Astrocyte (in vitro differentiated cells and primary cell): ENCODE measurements around the gene CCDC88B. TPM values are rescaled to one million over a fixed set of nuclear protein-coding genes. Genes with fewer than 3 reads are reported as not detected.
A peak's percentile ranks its signal among the peaks of the same experiment; 100 is the strongest.

Experiments
- DNase-seq: peaks from one replicate; pipeline ENCODE4 v3.0.0-alpha.2; 2010; ENCODE audit warnings: low read depth
- FAIRE-seq: peaks from 2 replicates; lab custom pipeline; 2011; peaks lifted over from hg19 to GRCh38; lab: Jason Lieb, UNC
- H2AFZ ChIP-seq: 2 replicates; pipeline ENCODE4 v1.6.0; 2012; ENCODE audit warnings: low read depth, low read length, inconsistent platforms
- H3K27ac ChIP-seq: 2 replicates; pipeline ENCODE4 v1.5.1; 2011; ENCODE audit warnings: low read depth, low read length, inconsistent platforms
- H3K27me3 ChIP-seq: 2 replicates; pipeline ENCODE4 v1.6.0; 2011; ENCODE audit warnings: low read length, inconsistent platforms; ENCODE audit not compliant: insufficient read depth
- H3K36me3 ChIP-seq: 2 replicates; pipeline ENCODE4 v1.5.1; 2011; ENCODE audit warnings: low read length, inconsistent platforms; ENCODE audit not compliant: insufficient read depth
- H3K4me1 ChIP-seq: 2 replicates; pipeline ENCODE4 v1.5.1; 2011; ENCODE audit warnings: low read length, inconsistent platforms; ENCODE audit not compliant: insufficient read depth
- H3K4me2 ChIP-seq: 2 replicates; pipeline ENCODE4 v1.6.0; 2012; ENCODE audit warnings: low read length, inconsistent platforms
- H3K4me3 ChIP-seq: 2 replicates; pipeline ENCODE4 v1.5.1; 2011; ENCODE audit warnings: low read depth, mild to moderate bottlenecking, low read length, inconsistent platforms; ENCODE audit not compliant: insufficient read depth
- H3K79me2 ChIP-seq: 2 replicates; pipeline ENCODE4 v1.6.0; 2012; ENCODE audit warnings: mild to moderate bottlenecking, low read length, inconsistent platforms; ENCODE audit not compliant: insufficient read depth
- H3K9ac ChIP-seq: 2 replicates; pipeline ENCODE4 v1.6.0; 2012; ENCODE audit warnings: mild to moderate bottlenecking, low read length, inconsistent platforms
- H3K9me3 ChIP-seq: 2 replicates; pipeline ENCODE4 v1.5.1; 2012; ENCODE audit warnings: low read depth, mild to moderate bottlenecking, low read length, inconsistent platforms; ENCODE audit not compliant: insufficient read depth
- H4K20me1 ChIP-seq: 2 replicates; pipeline ENCODE4 v1.6.0; 2012; ENCODE audit warnings: low read length, inconsistent platforms; ENCODE audit not compliant: insufficient read depth
- H3K27ac Mint-ChIP-seq: one replicate; pipeline ENCODE4 v1.8.0; 2021; ENCODE audit warnings: mild to moderate bottlenecking, mixed read lengths; ENCODE audit not compliant: unreplicated experiment
- H3K27me3 Mint-ChIP-seq: one replicate; pipeline ENCODE4 v1.8.0; 2021; ENCODE audit warnings: low read depth, mixed read lengths; ENCODE audit not compliant: unreplicated experiment
- H3K36me3 Mint-ChIP-seq: one replicate; pipeline ENCODE4 v1.8.0; 2021; ENCODE audit warnings: low read depth, mixed read lengths; ENCODE audit not compliant: unreplicated experiment
- H3K4me1 Mint-ChIP-seq: one replicate; pipeline ENCODE4 v1.8.0; 2021; ENCODE audit warnings: low read depth, mixed read lengths; ENCODE audit not compliant: unreplicated experiment
- H3K4me3 Mint-ChIP-seq: one replicate; pipeline ENCODE4 v1.8.0; 2021; ENCODE audit warnings: mild to moderate bottlenecking, moderate library complexity, mixed read lengths; ENCODE audit not compliant: unreplicated experiment
- H3K9me3 Mint-ChIP-seq: one replicate; pipeline ENCODE4 v1.8.0; 2021; ENCODE audit warnings: mild to moderate bottlenecking, mixed read lengths; ENCODE audit not compliant: unreplicated experiment
- CTCF ChIP-seq: IDR thresholded peaks from 2 replicates; pipeline ENCODE4 v1.5.1; 2011; ENCODE audit warnings: low read depth, mild to moderate bottlenecking, inconsistent platforms, low read length, moderate library complexity; ENCODE audit not compliant: insufficient read depth
- EZH2 ChIP-seq: IDR thresholded peaks from 2 replicates; pipeline ENCODE4 v1.6.1; 2012; ENCODE audit warnings: mild to moderate bottlenecking, low read length, inconsistent platforms; ENCODE audit not compliant: insufficient read depth
- total RNA-seq: library from RNA; stranded (reverse); gene quantifications from 2 replicates; pipeline ENCODE4 v1.2.1, GENCODE V29; 2021

The CCDC88B gene
- total RNA-seq, 1 donor from 2014 or later = 1.2 TPM

DNA sequence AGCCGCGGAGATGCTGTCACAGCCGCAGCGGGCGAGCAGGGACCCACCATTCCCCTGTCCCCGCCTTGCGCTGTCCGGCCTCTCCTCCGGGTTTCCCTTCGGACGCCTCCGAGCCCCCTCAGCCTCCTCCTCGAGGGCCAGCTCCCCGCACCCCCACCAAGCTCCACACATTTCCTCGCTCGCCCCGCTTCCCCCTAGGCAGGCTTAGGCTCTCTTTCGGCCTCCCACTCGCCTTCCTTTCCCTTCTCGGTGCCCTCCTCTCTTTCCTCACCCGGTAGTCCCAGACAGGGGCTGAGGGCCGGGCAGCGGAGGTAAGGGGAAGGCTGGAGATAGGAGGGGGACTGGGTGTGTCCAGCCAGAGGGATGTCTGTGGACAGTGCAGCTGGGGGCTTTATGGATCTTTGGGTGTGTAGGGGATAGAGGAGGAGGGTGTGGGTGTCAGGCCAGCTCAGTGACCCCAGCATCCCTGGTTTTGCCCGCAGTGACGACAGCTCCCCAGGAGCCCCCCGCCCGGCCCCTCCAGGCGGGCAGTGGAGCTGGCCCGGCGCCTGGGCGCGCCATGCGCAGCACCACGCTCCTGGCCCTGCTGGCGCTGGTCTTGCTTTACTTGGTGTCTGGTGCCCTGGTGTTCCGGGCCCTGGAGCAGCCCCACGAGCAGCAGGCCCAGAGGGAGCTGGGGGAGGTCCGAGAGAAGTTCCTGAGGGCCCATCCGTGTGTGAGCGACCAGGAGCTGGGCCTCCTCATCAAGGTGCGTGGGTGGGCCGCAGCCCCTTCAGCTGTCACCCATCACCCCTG is 47.3 kb upstream of the CCDC88B start:
- Mint-ChIP-seq H3K27ac (no peak overlapping the region), H3K36me3 (peaks cover 4% of the 10 kb centered on the region), H3K4me1 (peaks cover 10% of the 10 kb centered on the region), H3K4me3 (peak overlapping the region; percentile 45), H3K27me3 (peaks cover 53% of the 10 kb centered on the region), H3K9me3 (no peaks in the 10 kb centered on the region)
- FAIRE-seq = no peak
- Histone ChIP-seq H3K79me2 (no peaks in the 10 kb centered on the region), H3K4me2 (peak overlapping the region; percentile 72), H3K9ac (no peak overlapping the region), H3K9me3 (no peaks in the 10 kb centered on the region), H3K27me3 (peaks cover 64% of the 10 kb centered on the region), H2AFZ (no peak overlapping the region), H3K4me1 (peaks cover 3% of the 10 kb centered on the region), H3K27ac (no peak overlapping the region), H3K4me3 (no peak overlapping the region), H4K20me1 (peaks cover 31% of the 10 kb centered on the region), H3K36me3 (no peaks in the 10 kb centered on the region)
- no peak for DNase-seq
- no peak for TF ChIP-seq CTCF
- peak; percentile 88 for TF ChIP-seq EZH2

- Histone ChIP-seq H3K4me1 (peaks cover 4% of the 10 kb centered on the region), H3K4me3 (no peak overlapping the region), H3K36me3 (no peaks in the 10 kb centered on the region), H3K4me2 (no peak overlapping the region), H2AFZ (no peak overlapping the region), H3K27me3 (peaks cover 81% of the 10 kb centered on the region), H3K27ac (no peak overlapping the region), H3K9me3 (no peaks in the 10 kb centered on the region), H3K9ac (no peak overlapping the region), H4K20me1 (peaks cover 26% of the 10 kb centered on the region), H3K79me2 (no peaks in the 10 kb centered on the region)
- no peak for FAIRE-seq
- Mint-ChIP-seq H3K9me3 (no peaks in the 10 kb centered on the region), H3K36me3 (peaks cover 4% of the 10 kb centered on the region), H3K27ac (peak overlapping the region; percentile 67), H3K4me3 (peak overlapping the region; percentile 76), H3K27me3 (peaks cover 64% of the 10 kb centered on the region), H3K4me1 (peaks cover 10% of the 10 kb centered on the region)
- DNase-seq = peak; percentile 22
- no peak for TF ChIP-seq CTCF
- TF ChIP-seq EZH2 = no peak
Measured at GRCh38 chr11:64294774-64295173, 45.2 kb upstream of the CCDC88B start.

- Histone ChIP-seq H3K9ac (no peak overlapping the region), H3K27ac (no peak overlapping the region), H3K36me3 (no peaks in the 10 kb centered on the region), H3K9me3 (no peaks in the 10 kb centered on the region), H2AFZ (no peak overlapping the region), H4K20me1 (peaks cover 18% of the 10 kb centered on the region), H3K79me2 (no peaks in the 10 kb centered on the region), H3K4me3 (no peak overlapping the region), H3K4me2 (no peak overlapping the region), H3K27me3 (peaks cover 85% of the 10 kb centered on the region), H3K4me1 (peaks cover 10% of the 10 kb centered on the region)
- H3K4me3 Mint-ChIP-seq = no peak overlapping the region
- H3K27me3 Mint-ChIP-seq = peaks cover 62% of the 10 kb centered on the region
- H3K9me3 Mint-ChIP-seq = no peaks in the 10 kb centered on the region
- no peaks in the 10 kb centered on the region for H3K36me3 Mint-ChIP-seq
- peaks cover 10% of the 10 kb centered on the region for H3K4me1 Mint-ChIP-seq
- no peak overlapping the region for H3K27ac Mint-ChIP-seq
- DNase-seq (no peak), FAIRE-seq (no peak)
- TF ChIP-seq CTCF (no peak), EZH2 (no peak)
Measured at GRCh38 chr11:64295760-64296159, 44.2 kb upstream of the CCDC88B start.
